ENCODE results near the gene ITPRIP. TPM values are rescaled to one million over a fixed set of nuclear protein-coding genes. Genes with fewer than 3 reads are reported as not detected.

The ITPRIP gene
- total and polyA plus RNA-seq, 8 donors, result 1.8 to 7.1 (median 2.6) TPM

DNA sequence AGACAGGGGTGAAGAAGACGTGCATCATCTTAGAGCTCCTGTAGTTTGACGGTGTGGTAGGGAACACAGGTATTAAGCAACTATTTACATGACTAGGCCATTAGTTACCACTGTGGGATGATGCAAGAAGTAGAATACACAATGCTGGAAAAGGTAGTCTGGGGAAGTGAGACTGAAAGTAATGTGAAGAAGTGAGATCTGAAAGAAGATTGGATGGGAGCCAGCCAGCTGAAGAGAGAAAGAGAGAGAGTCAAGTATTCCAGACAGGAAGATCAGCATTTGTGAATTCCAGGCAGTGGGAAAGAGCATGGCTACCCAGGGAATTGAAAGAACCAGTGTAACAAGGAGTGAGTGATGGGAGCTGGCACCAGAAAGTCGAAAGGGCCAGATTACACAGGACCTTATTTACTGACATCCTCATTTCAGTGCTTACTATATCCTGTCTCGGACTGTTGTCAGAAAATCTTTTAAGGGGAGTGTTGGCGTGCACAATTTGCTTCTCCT lies 11.4 kb upstream of the ITPRIP start:
- H3K36me3 ChIP-seq, result no peaks in the 10 kb centered on the region
- H3K9me3 ChIP-seq, result no peaks in the 10 kb centered on the region
- DNase-seq, result no peak
- H3K4me1 ChIP-seq, result peaks cover 0 to 12% (median 0%) of the 10 kb centered on the region in 3 donors
- no peak overlapping the region for H3K4me3 ChIP-seq
- H3K27ac ChIP-seq, result peak overlapping the region in 1 of 4 donors; percentile 33
- no peak for FAIRE-seq
- peak in 2 of 4 donors; percentile 26 to 53 for ATAC-seq
- no peaks in the 10 kb centered on the region for H3K27me3 ChIP-seq
- intact Hi-C loops (cut with DNase I), result loop anchor here in 2 of 3 donors (5.0 kb wide), 2 partner anchors 42 to 67 kb away; no protein-coding TSS in a partner anchor
- 19 to 25% methylated on average over 5 of the region's 5 CpGs for WGBS, 2 donors
- TF ChIP-seq, protein P1, sequence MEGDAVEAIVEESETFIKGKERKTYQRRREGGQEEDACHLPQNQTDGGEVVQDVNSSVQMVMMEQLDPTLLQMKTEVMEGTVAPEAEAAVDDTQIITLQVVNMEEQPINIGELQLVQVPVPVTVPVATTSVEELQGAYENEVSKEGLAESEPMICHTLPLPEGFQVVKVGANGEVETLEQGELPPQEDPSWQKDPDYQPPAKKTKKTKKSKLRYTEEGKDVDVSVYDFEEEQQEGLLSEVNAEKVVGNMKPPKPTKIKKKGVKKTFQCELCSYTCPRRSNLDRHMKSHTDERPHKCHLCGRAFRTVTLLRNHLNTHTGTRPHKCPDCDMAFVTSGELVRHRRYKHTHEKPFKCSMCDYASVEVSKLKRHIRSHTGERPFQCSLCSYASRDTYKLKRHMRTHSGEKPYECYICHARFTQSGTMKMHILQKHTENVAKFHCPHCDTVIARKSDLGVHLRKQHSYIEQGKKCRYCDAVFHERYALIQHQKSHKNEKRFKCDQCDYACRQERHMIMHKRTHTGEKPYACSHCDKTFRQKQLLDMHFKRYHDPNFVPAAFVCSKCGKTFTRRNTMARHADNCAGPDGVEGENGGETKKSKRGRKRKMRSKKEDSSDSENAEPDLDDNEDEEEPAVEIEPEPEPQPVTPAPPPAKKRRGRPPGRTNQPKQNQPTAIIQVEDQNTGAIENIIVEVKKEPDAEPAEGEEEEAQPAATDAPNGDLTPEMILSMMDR (IDR thresholded peaks at IDR 0.05), result no peak

DNA sequence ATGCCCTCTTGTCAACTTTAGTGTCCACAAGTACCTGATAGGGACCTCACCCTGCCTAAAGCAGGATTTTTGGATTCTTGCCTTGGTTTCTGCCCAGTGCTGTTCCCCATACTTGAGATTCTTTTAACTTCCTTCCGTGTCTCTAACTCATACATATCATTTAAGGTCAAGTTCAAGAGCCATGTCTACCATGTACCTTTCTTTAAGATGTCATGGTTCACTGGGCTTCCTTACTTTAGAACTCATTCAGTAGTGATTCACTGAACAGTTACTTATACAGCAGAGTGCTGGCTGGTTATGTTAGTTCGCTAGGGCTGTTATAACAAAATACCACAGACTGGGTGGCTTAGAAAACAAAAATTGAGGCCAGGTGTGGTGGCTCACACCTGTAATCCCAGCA lies 10.3 kb upstream of the ITPRIP start:
- no peaks in the 10 kb centered on the region for H3K27me3 ChIP-seq
- H3K4me3 ChIP-seq, result no peak overlapping the region
- no peak for FAIRE-seq
- TF ChIP-seq, protein P1 (IDR thresholded peaks at IDR 0.05), result no peak
- H3K4me1 ChIP-seq, result peaks cover 0 to 12% (median 0%) of the 10 kb centered on the region in 3 donors
- DNase-seq, result no peak
- no peaks in the 10 kb centered on the region for H3K36me3 ChIP-seq
- ATAC-seq, result no peak
- intact Hi-C loops (cut with DNase I), result loop anchor here in 2 of 3 donors (5.0 kb wide), 2 partner anchors 41 to 66 kb away; no protein-coding TSS in a partner anchor
- H3K9me3 ChIP-seq, result no peaks in the 10 kb centered on the region
- 72 to 75% methylated on average over 2 of the region's 2 CpGs for WGBS, 2 donors
- H3K27ac ChIP-seq, result no peak overlapping the region

DNA sequence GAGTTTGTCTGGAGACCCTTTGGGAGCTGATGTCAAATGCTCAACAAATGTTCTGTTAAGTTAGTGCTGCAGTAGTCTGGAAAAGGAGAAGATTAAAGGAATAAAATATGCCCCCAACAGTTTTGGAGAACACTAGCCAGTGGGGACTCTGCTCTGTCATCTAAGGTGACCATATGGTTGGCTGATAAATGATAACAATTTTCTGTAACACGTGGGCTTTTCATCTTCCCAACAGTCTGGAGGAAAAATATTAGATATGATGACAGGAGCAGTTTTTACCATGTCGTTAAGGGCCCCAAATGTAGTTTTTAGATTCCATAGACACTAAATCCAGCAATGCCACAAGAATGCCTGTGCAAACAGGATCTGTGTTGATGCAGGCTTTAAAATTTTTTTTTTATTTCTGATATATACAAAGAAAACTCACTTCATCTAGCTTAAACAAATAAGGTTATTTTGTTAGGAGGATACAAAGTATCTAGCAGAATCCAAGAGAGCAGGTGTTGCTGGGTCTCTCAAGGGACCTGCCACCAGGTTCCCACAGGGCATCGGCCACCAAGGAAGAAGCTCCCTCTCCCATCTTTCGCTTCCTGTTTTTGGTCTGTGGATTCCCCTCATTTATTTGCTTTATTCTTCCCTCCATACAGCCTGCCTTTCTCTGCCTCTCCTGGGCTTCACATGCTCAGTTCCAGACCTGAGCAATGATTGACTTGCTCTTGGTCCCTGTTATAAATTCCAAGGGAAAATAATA lies 9.2 kb upstream of the ITPRIP start:
- 62 to 67% methylated on average over 4 of the region's 4 CpGs for WGBS, 2 donors
- Histone ChIP-seq H3K4me3 (no peak overlapping the region), H3K9me3 (no peaks in the 10 kb centered on the region), H3K27me3 (no peaks in the 10 kb centered on the region), H3K27ac (no peak overlapping the region), H3K36me3 (no peaks in the 10 kb centered on the region), H3K4me1 (peaks cover 0 to 14% (median 0%) of the 10 kb centered on the region in 3 donors)
- intact Hi-C loops (cut with DNase I), result loop anchor here in 2 of 3 donors (5.0 kb wide), 2 partner anchors 40 to 65 kb away; no protein-coding TSS in a partner anchor
- DNase-seq (no peak), ATAC-seq (no peak), FAIRE-seq (no peak)
- TF ChIP-seq, protein P1 (IDR thresholded peaks at IDR 0.05), result no peak

DNA sequence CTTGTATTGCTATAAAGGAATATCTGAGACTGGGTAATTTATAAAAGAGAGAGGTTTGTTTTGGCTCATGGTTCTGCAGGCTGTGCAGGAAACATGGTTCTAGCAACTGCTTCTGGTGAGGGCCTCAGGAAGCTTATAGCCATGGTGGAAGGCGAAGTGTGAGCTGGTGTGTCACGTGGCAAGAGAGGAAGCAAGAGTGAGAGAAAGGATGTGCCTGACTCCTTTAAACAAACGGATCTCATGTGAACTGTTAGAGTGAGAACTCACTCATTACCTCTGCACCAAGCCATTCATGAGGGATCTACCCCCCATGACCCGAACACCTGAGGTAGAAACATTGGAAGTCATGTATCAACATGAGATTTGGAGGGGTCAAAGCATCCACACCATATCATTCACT lies 7.7 kb upstream of the ITPRIP start:
- FAIRE-seq (no peak), DNase-seq (no peak), ATAC-seq (no peak)
- Histone ChIP-seq H3K36me3 (no peaks in the 10 kb centered on the region), H3K4me1 (peaks cover 0 to 15% (median 1%) of the 10 kb centered on the region in 3 donors), H3K27me3 (no peaks in the 10 kb centered on the region), H3K4me3 (no peak overlapping the region), H3K9me3 (no peaks in the 10 kb centered on the region), H3K27ac (no peak overlapping the region)
- TF ChIP-seq, protein P1 (IDR thresholded peaks at IDR 0.05), result no peak
- 75 to 83% methylated on average over 4 of the region's 4 CpGs for WGBS, 2 donors
- intact Hi-C loops (cut with DNase I), result loop anchor here in 2 of 3 donors (5.0 kb wide), 2 partner anchors 39 to 64 kb away; no protein-coding TSS in a partner anchor

DNA sequence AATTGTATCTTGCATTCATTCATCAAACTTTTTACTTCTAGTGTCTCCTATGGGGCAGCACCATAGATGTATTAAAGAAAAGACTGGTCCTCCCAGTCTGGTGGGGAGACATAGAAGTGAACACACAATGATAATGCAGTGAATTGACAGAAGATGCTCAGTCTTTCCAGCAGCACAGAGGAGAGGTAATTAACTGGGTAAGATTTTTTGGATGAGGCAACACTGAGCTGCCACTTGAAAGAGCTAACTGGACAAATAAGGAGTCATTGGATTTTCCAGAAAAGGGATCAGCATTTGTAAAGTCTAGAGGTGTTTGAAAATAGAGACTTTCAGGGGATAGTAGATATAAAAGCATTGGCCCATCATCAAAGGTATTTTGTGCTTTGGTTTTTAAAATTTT lies 7.2 kb upstream of the ITPRIP start:
- no peak for DNase-seq
- no peak overlapping the region for H3K4me3 ChIP-seq
- no peak overlapping the region for H3K27ac ChIP-seq
- H3K9me3 ChIP-seq, result no peaks in the 10 kb centered on the region
- H3K4me1 ChIP-seq, result peaks cover 3 to 20% (median 6%) of the 10 kb centered on the region in 3 donors
- no peak for ATAC-seq
- TF ChIP-seq, protein P1 (IDR thresholded peaks at IDR 0.05), result no peak
- H3K27me3 ChIP-seq, result no peaks in the 10 kb centered on the region
- H3K36me3 ChIP-seq, result no peaks in the 10 kb centered on the region
- intact Hi-C loops (cut with DNase I), result loop anchor here in 2 of 3 donors (5.0 kb wide), 2 partner anchors 38 to 63 kb away; no protein-coding TSS in a partner anchor
- FAIRE-seq, result no peak
